ENCODE data around the gene HEG1.

DNA sequence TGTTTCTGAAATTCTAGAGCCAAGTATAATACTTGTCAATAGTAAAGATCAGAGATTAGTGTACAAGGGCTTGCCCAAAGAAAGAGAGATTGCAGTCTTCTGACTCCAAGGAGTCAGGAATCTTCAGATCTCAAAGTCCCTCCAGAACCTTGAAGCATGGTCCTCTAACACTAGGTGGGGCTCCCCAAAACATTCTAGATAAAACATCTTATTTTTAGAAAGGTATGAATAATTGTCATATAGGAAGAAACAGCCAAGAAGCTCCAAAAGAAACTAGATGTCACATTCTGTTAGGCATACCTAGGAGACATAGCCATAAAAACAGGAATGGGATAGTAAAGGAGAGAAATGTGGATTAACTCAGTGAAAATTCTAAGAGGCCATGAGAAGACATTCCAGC is 132.0 kb downstream of the HEG1 start:
- TF ChIP-seq, protein P1, sequence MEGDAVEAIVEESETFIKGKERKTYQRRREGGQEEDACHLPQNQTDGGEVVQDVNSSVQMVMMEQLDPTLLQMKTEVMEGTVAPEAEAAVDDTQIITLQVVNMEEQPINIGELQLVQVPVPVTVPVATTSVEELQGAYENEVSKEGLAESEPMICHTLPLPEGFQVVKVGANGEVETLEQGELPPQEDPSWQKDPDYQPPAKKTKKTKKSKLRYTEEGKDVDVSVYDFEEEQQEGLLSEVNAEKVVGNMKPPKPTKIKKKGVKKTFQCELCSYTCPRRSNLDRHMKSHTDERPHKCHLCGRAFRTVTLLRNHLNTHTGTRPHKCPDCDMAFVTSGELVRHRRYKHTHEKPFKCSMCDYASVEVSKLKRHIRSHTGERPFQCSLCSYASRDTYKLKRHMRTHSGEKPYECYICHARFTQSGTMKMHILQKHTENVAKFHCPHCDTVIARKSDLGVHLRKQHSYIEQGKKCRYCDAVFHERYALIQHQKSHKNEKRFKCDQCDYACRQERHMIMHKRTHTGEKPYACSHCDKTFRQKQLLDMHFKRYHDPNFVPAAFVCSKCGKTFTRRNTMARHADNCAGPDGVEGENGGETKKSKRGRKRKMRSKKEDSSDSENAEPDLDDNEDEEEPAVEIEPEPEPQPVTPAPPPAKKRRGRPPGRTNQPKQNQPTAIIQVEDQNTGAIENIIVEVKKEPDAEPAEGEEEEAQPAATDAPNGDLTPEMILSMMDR (IDR thresholded peaks at IDR 0.05) = no peak
- TF ChIP-seq POLR2A (IDR thresholded peaks at IDR 0.05) = no peak

All from lower leg skin (tissue), 3 donors.